ENCODE data around the gene CRYBA4. TPM values are rescaled to one million over a fixed set of nuclear protein-coding genes. Genes with fewer than 3 reads are reported as not detected.

Gene CRYBA4
- total and polyA plus RNA-seq, 2 experiments from 2014 or later: 1.5 TPM; not detected in 1

DNA sequence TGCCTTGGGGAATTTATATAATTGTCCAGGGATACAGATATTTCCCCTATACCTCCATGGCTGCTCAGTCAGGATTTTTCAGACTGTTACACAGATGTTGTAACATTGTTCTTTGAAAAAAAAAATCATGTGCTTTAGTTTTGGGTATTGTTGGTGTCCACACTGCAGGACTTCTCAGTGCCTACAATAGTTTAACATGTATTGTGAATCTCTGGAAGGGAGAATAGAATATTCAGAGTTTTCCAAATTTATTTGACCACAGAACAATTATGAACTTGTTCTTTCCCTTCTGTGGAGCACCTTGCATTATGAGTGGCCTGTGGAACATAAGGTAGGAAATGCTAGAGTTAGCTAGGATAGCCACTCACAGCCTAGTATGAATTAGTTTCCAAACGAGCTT is 14.5 kb downstream of the CRYBA4 start (continued):
- TF ChIP-seq, protein P1, sequence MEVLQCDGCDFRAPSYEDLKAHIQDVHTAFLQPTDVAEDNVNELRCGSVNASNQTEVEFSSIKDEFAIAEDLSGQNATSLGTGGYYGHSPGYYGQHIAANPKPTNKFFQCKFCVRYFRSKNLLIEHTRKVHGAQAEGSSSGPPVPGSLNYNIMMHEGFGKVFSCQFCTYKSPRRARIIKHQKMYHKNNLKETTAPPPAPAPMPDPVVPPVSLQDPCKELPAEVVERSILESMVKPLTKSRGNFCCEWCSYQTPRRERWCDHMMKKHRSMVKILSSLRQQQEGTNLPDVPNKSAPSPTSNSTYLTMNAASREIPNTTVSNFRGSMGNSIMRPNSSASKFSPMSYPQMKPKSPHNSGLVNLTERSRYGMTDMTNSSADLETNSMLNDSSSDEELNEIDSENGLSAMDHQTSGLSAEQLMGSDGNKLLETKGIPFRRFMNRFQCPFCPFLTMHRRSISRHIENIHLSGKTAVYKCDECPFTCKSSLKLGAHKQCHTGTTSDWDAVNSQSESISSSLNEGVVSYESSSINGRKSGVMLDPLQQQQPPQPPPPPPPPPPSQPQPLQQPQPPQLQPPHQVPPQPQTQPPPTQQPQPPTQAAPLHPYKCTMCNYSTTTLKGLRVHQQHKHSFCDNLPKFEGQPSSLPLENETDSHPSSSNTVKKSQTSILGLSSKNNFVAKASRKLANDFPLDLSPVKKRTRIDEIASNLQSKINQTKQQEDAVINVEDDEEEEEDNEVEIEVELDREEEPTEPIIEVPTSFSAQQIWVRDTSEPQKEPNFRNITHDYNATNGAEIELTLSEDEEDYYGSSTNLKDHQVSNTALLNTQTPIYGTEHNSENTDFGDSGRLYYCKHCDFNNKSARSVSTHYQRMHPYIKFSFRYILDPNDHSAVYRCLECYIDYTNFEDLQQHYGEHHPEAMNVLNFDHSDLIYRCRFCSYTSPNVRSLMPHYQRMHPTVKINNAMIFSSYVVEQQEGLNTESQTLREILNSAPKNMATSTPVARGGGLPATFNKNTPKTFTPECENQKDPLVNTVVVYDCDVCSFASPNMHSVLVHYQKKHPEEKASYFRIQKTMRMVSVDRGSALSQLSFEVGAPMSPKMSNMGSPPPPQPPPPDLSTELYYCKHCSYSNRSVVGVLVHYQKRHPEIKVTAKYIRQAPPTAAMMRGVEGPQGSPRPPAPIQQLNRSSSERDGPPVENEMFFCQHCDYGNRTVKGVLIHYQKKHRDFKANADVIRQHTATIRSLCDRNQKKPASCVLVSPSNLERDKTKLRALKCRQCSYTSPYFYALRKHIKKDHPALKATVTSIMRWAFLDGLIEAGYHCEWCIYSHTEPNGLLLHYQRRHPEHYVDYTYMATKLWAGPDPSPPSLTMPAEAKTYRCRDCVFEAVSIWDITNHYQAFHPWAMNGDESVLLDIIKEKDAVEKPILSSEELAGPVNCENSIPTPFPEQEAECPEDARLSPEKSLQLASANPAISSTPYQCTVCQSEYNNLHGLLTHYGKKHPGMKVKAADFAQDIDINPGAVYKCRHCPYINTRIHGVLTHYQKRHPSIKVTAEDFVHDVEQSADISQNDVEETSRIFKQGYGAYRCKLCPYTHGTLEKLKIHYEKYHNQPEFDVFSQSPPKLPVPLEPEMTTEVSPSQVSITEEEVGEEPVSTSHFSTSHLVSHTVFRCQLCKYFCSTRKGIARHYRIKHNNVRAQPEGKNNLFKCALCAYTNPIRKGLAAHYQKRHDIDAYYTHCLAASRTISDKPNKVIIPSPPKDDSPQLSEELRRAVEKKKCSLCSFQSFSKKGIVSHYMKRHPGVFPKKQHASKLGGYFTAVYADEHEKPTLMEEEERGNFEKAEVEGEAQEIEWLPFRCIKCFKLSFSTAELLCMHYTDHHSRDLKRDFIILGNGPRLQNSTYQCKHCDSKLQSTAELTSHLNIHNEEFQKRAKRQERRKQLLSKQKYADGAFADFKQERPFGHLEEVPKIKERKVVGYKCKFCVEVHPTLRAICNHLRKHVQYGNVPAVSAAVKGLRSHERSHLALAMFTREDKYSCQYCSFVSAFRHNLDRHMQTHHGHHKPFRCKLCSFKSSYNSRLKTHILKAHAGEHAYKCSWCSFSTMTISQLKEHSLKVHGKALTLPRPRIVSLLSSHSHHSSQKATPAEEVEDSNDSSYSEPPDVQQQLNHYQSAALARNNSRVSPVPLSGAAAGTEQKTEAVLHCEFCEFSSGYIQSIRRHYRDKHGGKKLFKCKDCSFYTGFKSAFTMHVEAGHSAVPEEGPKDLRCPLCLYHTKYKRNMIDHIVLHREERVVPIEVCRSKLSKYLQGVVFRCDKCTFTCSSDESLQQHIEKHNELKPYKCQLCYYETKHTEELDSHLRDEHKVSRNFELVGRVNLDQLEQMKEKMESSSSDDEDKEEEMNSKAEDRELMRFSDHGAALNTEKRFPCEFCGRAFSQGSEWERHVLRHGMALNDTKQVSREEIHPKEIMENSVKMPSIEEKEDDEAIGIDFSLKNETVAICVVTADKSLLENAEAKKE (CRISPR knock-in tag; IDR thresholded peaks at IDR 0.05): no peak
- TF ChIP-seq, protein P2, sequence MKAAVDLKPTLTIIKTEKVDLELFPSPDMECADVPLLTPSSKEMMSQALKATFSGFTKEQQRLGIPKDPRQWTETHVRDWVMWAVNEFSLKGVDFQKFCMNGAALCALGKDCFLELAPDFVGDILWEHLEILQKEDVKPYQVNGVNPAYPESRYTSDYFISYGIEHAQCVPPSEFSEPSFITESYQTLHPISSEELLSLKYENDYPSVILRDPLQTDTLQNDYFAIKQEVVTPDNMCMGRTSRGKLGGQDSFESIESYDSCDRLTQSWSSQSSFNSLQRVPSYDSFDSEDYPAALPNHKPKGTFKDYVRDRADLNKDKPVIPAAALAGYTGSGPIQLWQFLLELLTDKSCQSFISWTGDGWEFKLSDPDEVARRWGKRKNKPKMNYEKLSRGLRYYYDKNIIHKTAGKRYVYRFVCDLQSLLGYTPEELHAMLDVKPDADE (IDR thresholded peaks at IDR 0.05): no peak
- TF ChIP-seq CREB1 (CRISPR knock-in tag; IDR thresholded peaks at IDR 0.05; ENCODE audit: low read depth): no peak

DNA sequence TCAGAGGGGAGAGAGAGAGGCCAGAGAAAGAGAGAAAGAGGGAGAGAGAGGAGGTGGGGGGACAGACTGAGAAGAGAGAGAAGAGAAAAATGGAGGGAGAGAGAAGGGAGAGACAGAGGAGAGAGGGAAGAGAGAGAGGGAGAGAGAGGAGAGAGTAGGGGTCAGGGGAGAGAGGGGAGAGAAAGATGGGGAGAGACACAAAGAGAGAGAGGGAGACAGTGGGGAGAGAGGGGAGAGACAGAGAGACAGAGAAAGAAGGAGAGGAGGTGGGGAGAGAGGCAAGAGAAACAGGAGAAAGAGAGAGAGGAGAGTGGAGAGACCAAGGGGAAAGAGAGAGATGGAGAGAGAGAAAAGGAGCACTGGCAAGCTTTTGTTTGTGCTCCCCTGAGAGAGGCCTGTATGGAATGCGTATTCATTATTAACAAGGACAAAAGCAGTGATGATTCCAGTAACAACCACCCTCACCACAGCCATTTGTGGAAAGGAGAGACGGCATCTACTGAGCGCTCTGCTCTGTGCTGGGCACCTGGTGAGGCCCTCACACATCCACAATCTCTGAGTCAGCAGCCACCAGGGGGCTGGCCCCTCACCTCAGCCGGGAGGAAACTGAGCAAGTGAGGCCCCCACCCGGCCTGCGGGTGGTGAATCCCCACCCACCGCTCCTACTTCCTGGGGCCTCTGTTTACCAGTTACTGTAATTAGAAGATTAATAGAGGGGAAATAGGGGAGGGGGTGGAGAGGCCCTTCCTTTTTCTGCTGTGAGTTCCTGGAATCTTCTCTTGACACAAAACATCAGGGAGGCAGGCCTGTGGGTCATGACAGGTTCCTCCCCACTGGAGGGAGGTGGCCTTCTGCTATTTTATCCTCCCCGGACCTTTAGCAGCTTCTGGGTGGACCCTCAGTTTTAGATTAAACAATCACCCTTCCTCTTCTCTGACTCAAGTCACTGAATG is 21.0 kb downstream of the CRYBA4 start:
- Mint-ChIP-seq H3K9me3 (no peaks in the 10 kb centered on the region), H3K4me1 (peaks cover 76% of the 10 kb centered on the region), H3K27me3 (ENCODE audit: insufficient read depth, low read depth, poor library complexity) (peaks cover 31% of the 10 kb centered on the region), H3K27ac (peak overlapping the region; percentile 90), H3K4me3 (peak overlapping the region; percentile 37), H3K36me3 (ENCODE audit: low read depth) (no peaks in the 10 kb centered on the region)
- Histone ChIP-seq H3K4me3 (peak overlapping the region; percentile 34), H3K9me2 (ENCODE audit: insufficient read depth) (no peaks in the 10 kb centered on the region), H3K79me2 (replicated peaks; ENCODE audit: insufficient read depth) (no peaks in the 10 kb centered on the region), H3K36me3 (ENCODE audit: insufficient read depth) (no peaks in the 10 kb centered on the region), H4K20me1 (replicated peaks; ENCODE audit: insufficient read depth) (no peaks in the 10 kb centered on the region), H2AFZ (no peak overlapping the region), H3K4me1 (ENCODE audit: insufficient read depth) (peaks cover 79% of the 10 kb centered on the region), H3K4me2 (peak overlapping the region; percentile 74), H3F3A (replicated peaks; ENCODE audit: low read depth) (peaks cover 25% of the 10 kb centered on the region), H3K27me3 (ENCODE audit: insufficient read depth) (no peaks in the 10 kb centered on the region), H3K27ac (ENCODE audit: low read depth) (peak overlapping the region; percentile 99)
- ATAC-seq (peak; percentile 32), DNase-seq (ENCODE audit: low spot score) (peak; percentile 71)
- TF ChIP-seq EZH2 (IDR thresholded peaks at IDR 0.05; ENCODE audit: low read depth, unreplicated experiment) (no peak), NANOG (IDR thresholded peaks at IDR 0.05; ENCODE audit: borderline replicate concordance) (peak; percentile 34; the same call in 1 of the 2 replicates), EZH2phosphoT487 (IDR thresholded peaks at IDR 0.05; ENCODE audit: unreplicated experiment) (no peak), ZNF331 (CRISPR knock-in tag; IDR thresholded peaks at IDR 0.05; ENCODE audit: low read depth) (no peak), ZNF114 (CRISPR knock-in tag; IDR thresholded peaks at IDR 0.05) (no peak; the same call in 1 of the 2 replicates), CREB1 (CRISPR knock-in tag; IDR thresholded peaks at IDR 0.05; ENCODE audit: low read depth) (0 out of 2 replicates have a peak, but pooled peaks have one; percentile 22), STAT1 (IDR thresholded peaks at IDR 0.05; ENCODE audit: unreplicated experiment) (no peak), POLR2AphosphoS5 (IDR thresholded peaks at IDR 0.05; ENCODE audit: low read depth) (peak; percentile 36; the same call in 1 of the 2 replicates)
- TF ChIP-seq, protein P2 (IDR thresholded peaks at IDR 0.05): peak; percentile 62; the same call in 1 of the 2 replicates
- TF ChIP-seq, protein P3, sequence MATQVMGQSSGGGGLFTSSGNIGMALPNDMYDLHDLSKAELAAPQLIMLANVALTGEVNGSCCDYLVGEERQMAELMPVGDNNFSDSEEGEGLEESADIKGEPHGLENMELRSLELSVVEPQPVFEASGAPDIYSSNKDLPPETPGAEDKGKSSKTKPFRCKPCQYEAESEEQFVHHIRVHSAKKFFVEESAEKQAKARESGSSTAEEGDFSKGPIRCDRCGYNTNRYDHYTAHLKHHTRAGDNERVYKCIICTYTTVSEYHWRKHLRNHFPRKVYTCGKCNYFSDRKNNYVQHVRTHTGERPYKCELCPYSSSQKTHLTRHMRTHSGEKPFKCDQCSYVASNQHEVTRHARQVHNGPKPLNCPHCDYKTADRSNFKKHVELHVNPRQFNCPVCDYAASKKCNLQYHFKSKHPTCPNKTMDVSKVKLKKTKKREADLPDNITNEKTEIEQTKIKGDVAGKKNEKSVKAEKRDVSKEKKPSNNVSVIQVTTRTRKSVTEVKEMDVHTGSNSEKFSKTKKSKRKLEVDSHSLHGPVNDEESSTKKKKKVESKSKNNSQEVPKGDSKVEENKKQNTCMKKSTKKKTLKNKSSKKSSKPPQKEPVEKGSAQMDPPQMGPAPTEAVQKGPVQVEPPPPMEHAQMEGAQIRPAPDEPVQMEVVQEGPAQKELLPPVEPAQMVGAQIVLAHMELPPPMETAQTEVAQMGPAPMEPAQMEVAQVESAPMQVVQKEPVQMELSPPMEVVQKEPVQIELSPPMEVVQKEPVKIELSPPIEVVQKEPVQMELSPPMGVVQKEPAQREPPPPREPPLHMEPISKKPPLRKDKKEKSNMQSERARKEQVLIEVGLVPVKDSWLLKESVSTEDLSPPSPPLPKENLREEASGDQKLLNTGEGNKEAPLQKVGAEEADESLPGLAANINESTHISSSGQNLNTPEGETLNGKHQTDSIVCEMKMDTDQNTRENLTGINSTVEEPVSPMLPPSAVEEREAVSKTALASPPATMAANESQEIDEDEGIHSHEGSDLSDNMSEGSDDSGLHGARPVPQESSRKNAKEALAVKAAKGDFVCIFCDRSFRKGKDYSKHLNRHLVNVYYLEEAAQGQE (IDR thresholded peaks at IDR 0.05; ENCODE audit: unreplicated experiment): no peak

Measured in GM23338 (cell line).